NB4 (cell line): ENCODE data around the gene OCRL.
A peak's percentile ranks its signal among the peaks of the same experiment; 100 is the strongest.

Experiments used
- DNase-seq: peaks from one replicate; pipeline ENCODE4 v3.0.0; 2010; ENCODE audit warnings: low read depth
- H3K4me3 ChIP-seq: one replicate; pipeline ENCODE4 v1.5.1; 2011; ENCODE audit warnings: mild to moderate bottlenecking, low read depth, low read length, moderate library complexity
- MYC ChIP-seq: IDR thresholded peaks from 2 replicates; pipeline ENCODE4 v1.6.1; 2011; ENCODE audit warnings: low read depth, low read length
- POLR2A ChIP-seq: IDR thresholded peaks from 2 replicates; pipeline ENCODE4 v1.6.1; 2011; ENCODE audit warnings: mild to moderate bottlenecking; ENCODE audit not compliant: insufficient read length; ENCODE audit errors: extremely low read depth
- TF ChIP-seq, protein P1 (sequence below): IDR thresholded peaks from one replicate; pipeline ENCODE4 v1.5.1; 2012; ENCODE audit warnings: low read depth, low read length
- TF ChIP-seq, protein P2 (sequence below): IDR thresholded peaks from 2 replicates; pipeline ENCODE4 v1.6.1; 2011; ENCODE audit warnings: low read depth, low read length

Gene OCRL

DNA sequence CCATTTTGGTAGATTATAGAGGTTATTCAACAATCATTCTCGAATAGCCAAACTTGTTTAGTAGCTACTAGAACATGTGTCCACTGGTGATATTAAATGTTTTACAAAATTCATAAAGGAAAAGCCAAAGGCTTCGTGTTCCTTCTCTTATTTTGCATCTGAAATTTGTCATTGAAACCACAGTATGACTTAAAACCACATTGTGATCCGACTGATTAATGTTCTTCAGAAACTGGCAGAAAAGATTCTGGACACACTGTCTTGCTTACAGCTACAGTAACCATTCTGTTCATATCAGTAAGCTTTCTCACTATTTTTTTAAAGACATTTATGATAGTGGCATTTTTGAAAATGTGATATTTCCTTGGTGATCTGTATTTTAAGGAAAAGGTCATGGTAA lies 14.2 kb upstream of the OCRL start:
- no peak for DNase-seq
- H3K4me3 ChIP-seq, result no peak overlapping the region
- TF ChIP-seq, protein P1, sequence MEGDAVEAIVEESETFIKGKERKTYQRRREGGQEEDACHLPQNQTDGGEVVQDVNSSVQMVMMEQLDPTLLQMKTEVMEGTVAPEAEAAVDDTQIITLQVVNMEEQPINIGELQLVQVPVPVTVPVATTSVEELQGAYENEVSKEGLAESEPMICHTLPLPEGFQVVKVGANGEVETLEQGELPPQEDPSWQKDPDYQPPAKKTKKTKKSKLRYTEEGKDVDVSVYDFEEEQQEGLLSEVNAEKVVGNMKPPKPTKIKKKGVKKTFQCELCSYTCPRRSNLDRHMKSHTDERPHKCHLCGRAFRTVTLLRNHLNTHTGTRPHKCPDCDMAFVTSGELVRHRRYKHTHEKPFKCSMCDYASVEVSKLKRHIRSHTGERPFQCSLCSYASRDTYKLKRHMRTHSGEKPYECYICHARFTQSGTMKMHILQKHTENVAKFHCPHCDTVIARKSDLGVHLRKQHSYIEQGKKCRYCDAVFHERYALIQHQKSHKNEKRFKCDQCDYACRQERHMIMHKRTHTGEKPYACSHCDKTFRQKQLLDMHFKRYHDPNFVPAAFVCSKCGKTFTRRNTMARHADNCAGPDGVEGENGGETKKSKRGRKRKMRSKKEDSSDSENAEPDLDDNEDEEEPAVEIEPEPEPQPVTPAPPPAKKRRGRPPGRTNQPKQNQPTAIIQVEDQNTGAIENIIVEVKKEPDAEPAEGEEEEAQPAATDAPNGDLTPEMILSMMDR, result no peak
- TF ChIP-seq POLR2A (no peak), MYC (no peak)
- TF ChIP-seq, protein P2, sequence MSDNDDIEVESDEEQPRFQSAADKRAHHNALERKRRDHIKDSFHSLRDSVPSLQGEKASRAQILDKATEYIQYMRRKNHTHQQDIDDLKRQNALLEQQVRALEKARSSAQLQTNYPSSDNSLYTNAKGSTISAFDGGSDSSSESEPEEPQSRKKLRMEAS, result no peak

DNA sequence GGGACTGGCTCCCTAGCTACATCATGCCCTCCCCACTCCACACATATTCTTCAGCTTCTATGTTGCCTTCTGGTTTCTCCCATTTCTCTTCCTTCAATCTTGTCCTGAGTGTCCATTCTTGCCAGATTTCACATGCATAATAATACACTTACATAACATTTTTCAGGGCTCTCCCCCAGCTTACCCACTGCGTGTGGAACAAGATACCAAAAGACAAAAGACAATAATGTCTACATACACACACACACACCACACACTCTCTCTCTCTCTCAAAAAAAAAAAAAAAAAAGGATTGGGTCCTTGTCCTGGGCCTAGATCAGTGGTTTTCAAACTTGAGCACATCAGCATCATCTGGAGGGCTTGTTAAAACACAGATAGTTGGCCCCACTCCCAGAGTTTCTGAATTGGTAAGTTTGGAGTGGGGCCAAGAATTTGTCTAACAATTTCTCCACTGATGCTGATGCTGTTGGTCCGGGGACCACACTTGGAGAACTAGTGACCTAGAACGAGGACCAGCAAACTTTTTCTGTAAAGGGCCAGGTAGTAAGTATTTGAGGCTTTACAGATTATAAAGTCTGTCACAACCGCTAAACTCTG lies 10.3 kb upstream of the OCRL start:
- no peak for DNase-seq
- no peak overlapping the region for H3K4me3 ChIP-seq

DNA sequence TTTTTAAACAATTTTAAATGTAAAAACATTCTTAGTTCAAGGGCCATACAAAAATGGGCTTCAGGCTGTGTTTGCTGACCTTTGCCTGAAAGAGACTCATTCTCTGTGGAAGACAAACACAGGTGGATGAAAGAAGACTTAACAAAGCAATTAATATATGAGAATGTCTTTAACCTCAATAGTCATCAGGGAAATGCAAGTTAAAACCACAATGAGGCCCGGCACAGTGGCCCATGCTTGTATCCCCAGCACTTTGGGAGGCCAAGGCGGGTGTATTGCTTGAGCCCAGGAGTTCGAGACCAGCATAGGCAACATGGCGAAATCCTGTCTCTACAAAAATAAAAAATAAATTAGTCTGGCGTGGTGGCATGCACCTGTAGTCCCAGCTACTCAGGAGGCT lies 9.6 kb upstream of the OCRL start:
- no peak for TF ChIP-seq POLR2A
- no peak for TF ChIP-seq MYC
- no peak for DNase-seq
- H3K4me3 ChIP-seq, result no peak overlapping the region

More for the DNA sequence above, 10.3 kb upstream of the OCRL start:
- TF ChIP-seq, protein P1, result no peak
- no peak for TF ChIP-seq POLR2A

DNA sequence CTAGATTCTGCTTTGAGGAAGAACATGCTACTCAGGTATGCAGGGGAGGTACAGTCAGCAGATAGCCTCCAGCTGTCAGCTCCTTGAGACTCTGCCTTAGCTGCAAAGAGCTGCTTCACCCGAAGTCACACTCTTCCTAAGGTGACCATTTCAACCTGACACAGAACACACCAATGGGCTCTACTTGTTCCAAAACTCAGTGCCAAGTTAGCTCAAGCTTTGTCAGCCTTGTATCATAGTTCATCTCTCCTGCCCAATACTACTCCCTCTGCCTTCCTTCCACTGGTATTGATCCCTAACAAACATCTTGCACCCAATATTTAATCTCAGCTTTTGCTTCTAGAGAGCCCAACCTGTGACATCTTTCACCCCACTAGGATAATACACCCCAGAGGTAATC lies 8.9 kb upstream of the OCRL start:
- H3K4me3 ChIP-seq, result no peak overlapping the region
- no peak for DNase-seq
- TF ChIP-seq MYC (no peak), POLR2A (no peak)
- TF ChIP-seq, protein P2, result no peak
- TF ChIP-seq, protein P1, result no peak

DNA sequence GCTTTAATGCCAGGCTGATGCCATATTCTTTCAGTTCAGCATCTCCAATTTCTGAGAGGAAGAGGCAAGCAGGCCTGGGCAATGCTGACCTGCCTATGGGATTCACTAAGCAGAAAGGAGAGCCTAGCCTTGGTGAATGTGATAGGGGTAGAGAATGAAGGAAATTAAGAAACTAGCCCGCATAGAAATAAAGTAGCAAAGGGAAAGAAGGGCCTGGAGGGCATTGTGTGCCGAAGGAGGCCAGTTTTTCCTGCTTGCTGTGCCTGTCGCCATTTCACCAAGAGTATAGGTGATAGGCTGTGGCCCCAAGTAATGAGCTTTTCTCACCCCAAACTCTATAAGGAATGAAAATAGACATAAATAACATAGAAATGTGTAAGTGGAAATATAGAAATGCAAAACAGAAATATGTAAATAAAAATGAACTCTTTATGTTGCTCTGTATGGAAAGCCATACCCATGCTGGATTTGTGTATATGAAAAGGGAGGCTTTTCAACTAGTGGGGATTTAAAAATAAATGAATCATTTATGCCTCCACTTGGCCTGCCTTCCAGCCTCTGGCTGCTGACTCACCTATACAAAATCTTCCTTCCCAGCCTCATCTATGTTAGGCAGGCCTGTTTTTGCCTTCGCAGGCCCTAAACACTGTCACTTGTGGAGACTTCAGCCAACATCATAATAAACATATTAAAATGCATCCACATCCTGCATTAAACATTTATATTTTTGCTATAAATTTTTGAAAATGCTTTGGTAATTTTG lies 5.1 kb upstream of the OCRL start:
- TF ChIP-seq, protein P2, result no peak
- DNase-seq, result no peak
- no peak overlapping the region for H3K4me3 ChIP-seq

DNA sequence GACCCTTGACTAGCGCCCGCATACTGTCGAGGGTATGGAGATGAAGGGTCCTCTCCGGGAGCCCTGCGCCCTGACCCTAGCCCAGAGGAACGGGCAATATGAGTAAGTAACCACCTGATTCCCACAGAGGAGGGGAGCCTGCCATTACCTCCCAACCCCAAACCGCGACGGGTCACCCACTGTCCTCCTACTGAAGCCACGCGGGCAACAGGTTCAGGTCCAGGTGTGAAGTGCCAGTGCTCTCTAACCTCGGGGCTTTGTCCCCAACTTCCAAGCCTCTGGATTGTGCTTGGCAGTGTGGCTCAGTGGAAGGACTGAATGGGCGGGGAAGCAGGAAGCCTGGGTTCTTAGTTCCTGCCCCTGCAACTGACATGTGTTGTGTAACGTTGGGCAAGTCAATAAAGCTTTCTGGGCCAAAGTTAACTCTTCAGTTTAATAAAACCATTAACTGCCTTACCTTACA lies 694 bp downstream of the OCRL start:
- peak; percentile 64 for DNase-seq
- peak overlapping the region; percentile 74 for H3K4me3 ChIP-seq
- TF ChIP-seq, protein P2, result peak; percentile 57; the same call in 1 of the 2 replicates
- TF ChIP-seq POLR2A, result no peak
- TF ChIP-seq MYC, result peak; percentile 35; the same call in 1 of the 2 replicates
- TF ChIP-seq, protein P1, result no peak

DNA sequence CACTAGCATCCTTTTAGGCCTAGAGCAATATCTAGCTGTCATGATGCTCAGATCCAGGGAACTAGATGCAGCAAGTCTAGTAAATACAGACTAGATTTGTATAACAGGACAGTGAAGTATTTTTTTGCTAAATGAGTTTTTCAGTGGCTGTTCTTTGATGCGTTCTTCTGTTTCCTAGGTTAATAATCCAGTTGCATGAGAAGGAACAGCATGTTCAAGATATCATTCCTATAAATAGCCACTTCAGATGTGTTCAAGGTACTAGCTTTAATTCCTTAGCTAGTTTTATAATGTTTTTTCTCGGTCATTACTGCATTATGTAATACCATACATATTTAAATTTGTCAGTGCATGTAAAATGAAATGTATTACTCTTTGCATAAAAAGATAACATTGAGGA lies 4.7 kb downstream of the OCRL start:
- TF ChIP-seq, protein P2, result no peak
- no peak for TF ChIP-seq POLR2A
- TF ChIP-seq, protein P1, result no peak
- no peak for TF ChIP-seq MYC
- H3K4me3 ChIP-seq, result no peak overlapping the region
- DNase-seq, result no peak
